ENCODE results near the gene TBCCD1. TPM values are rescaled to one million over a fixed set of nuclear protein-coding genes. Genes with fewer than 3 reads are reported as not detected.

TBCCD1 gene
- total RNA-seq, 2 experiments from 2014 or later: 7.6 to 8.1 TPM

DNA sequence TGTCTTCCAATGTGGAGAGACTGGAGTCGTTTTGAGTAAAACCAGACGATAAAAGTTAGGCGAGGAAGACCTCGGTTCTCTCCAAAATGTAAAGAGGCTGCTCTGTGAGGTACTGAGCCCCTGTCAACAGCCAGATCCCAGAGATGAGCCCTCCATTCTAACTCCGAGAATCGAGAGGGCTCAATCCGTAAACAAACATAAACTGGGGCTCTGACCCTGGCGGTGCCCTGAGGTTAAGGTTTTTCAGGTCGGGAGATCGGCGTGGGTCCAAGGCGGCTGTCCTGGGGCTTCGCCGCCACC lies 417 bp downstream of the TBCCD1 start:
- intact Hi-C loops (cut with DNase I, micrococcal nuclease): loop anchor here in 1 of 2 experiments (2.0 kb wide), 1 partner anchor 50 kb away; no protein-coding TSS in a partner anchor
- no peaks in the 10 kb centered on the region for H3K9me3 ChIP-seq (ENCODE audit: control insufficient read depth in 1 of 2, insufficient read depth in 1 of 2, low read length in 2 of 2)
- Mint-ChIP-seq H3K9me3 (no peaks in the 10 kb centered on the region), H3K27ac (peak overlapping the region; percentile 90), H3K36me3 (ENCODE audit: low read depth) (peaks cover 43% of the 10 kb centered on the region), H3K27me3 (no peaks in the 10 kb centered on the region), H3K4me3 (peak overlapping the region; percentile 92), H3K4me1 (ENCODE audit: low read depth) (peaks cover 80% of the 10 kb centered on the region)
- no peaks in the 10 kb centered on the region for H3K27me3 ChIP-seq (ENCODE audit: control insufficient read depth in 1 of 2, insufficient read depth in 2 of 2, low read length in 2 of 2)
- POLR2A ChIA-PET: interaction anchor here (1.0 to 1.8 kb wide), 6 partner anchors 9 to 637 kb away, joined by 3 to 16 read pairs (median 4); partner anchors contain the start of gene TRA2B
- H3K27ac ChIP-seq (ENCODE audit: low read depth in 1 of 2, low read length in 2 of 2): peak overlapping the region; percentile 77 to 79
- H3K4me1 ChIP-seq (ENCODE audit: insufficient read depth, low read length): peaks cover 40% of the 10 kb centered on the region
- CTCF ChIA-PET: interaction anchor here (1.0 to 1.3 kb wide), 3 partner anchors 26 to 623 kb away, joined by 3 to 6 read pairs (median 4); no protein-coding TSS in a partner anchor
- peaks cover 10% of the 10 kb centered on the region for H3K36me3 ChIP-seq (ENCODE audit: insufficient read depth, low read length)
- DNase-seq: peak in 1 of 14 experiments; percentile 10
- peak overlapping the region; percentile 76 for H3K4me3 ChIP-seq (ENCODE audit: low read length)
- ATAC-seq (ENCODE audit: poor library complexity): no peak
- TF ChIP-seq, protein P1, sequence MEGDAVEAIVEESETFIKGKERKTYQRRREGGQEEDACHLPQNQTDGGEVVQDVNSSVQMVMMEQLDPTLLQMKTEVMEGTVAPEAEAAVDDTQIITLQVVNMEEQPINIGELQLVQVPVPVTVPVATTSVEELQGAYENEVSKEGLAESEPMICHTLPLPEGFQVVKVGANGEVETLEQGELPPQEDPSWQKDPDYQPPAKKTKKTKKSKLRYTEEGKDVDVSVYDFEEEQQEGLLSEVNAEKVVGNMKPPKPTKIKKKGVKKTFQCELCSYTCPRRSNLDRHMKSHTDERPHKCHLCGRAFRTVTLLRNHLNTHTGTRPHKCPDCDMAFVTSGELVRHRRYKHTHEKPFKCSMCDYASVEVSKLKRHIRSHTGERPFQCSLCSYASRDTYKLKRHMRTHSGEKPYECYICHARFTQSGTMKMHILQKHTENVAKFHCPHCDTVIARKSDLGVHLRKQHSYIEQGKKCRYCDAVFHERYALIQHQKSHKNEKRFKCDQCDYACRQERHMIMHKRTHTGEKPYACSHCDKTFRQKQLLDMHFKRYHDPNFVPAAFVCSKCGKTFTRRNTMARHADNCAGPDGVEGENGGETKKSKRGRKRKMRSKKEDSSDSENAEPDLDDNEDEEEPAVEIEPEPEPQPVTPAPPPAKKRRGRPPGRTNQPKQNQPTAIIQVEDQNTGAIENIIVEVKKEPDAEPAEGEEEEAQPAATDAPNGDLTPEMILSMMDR (IDR thresholded peaks at IDR 0.05): no peak

DNA sequence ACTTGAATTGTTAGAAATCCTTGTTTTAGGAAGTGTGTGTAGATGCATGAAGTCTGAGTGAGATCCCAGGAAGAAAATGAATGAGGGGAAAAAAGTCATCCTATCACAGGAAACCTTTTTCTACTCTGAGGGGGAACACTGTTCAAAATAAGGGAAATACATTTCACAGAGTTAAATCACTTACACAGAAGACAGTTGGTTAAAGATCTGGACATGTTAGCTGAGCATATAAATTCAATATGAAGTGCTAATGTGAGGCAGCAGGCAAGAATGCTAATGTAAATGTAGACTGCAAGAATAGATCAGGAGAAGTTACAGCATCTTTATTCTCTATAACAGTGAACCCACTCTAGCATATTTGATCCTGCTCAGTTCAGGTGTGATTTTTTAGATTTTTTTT lies 2.6 kb downstream of the TBCCD1 start:
- Histone ChIP-seq H3K9me3 (ENCODE audit: control insufficient read depth in 1 of 2, insufficient read depth in 1 of 2, low read length in 2 of 2) (no peaks in the 10 kb centered on the region), H3K27ac (ENCODE audit: low read depth in 1 of 2, low read length in 2 of 2) (no peak overlapping the region), H3K4me3 (ENCODE audit: low read length) (no peak overlapping the region), H3K36me3 (ENCODE audit: insufficient read depth, low read length) (peaks cover 12% of the 10 kb centered on the region), H3K27me3 (ENCODE audit: control insufficient read depth in 1 of 2, insufficient read depth in 2 of 2, low read length in 2 of 2) (no peaks in the 10 kb centered on the region), H3K4me1 (ENCODE audit: insufficient read depth, low read length) (peaks cover 28% of the 10 kb centered on the region)
- peak overlapping the region; percentile 67 for H3K4me3 Mint-ChIP-seq
- POLR2A ChIA-PET: no interaction called here
- TF ChIP-seq, protein P1 (IDR thresholded peaks at IDR 0.05): no peak
- no peaks in the 10 kb centered on the region for H3K9me3 Mint-ChIP-seq
- intact Hi-C loops (cut with DNase I, micrococcal nuclease): no loop called here
- H3K27ac Mint-ChIP-seq: peak overlapping the region; percentile 22
- peaks cover 28% of the 10 kb centered on the region for H3K36me3 Mint-ChIP-seq (ENCODE audit: low read depth)
- CTCF ChIA-PET: interaction anchor here (1.6 to 2.7 kb wide), 2 partner anchors 52 to 621 kb away, joined by 4 to 6 read pairs; no protein-coding TSS in a partner anchor
- no peak for DNase-seq
- no peaks in the 10 kb centered on the region for H3K27me3 Mint-ChIP-seq
- no peak for ATAC-seq (ENCODE audit: poor library complexity)
- peaks cover 76% of the 10 kb centered on the region for H3K4me1 Mint-ChIP-seq (ENCODE audit: low read depth)

DNA sequence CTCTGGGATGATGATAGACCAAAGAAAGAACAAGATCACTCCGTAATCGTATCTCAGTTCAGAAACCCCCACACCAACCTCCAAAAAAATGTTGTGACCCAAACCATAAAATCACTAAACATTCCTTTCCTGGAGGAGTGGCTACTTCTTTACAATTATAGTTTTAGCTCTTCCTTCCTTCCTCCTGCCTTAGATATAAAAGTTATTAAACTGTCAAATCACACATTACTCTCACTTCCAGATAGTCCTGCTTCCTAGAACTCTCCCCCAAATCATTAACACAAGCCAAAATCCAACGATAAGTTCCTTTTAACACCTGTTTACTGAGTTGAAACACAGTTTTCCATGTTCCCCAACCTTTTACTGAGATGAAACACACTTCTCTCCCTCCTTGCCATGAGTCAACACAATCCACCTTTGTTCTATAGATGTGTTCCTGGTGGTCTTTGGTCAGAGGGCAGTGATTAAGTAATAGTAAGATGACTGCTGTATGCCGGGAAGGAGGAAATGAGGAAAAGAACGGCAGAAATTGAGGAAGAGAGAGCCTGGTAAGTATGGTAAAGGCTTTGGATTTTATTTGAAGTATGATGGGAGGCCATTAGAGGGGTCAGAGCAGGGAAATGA lies 14.6 kb downstream of the TBCCD1 start:
- intact Hi-C loops (cut with DNase I, micrococcal nuclease): no loop called here
- no peak overlapping the region for H3K4me3 Mint-ChIP-seq
- H3K27me3 Mint-ChIP-seq: no peaks in the 10 kb centered on the region
- ATAC-seq (ENCODE audit: poor library complexity) (no peak), DNase-seq (no peak)
- no peak overlapping the region for H3K4me3 ChIP-seq (ENCODE audit: low read length)
- H3K9me3 Mint-ChIP-seq: no peaks in the 10 kb centered on the region
- no peaks in the 10 kb centered on the region for H3K4me1 ChIP-seq (ENCODE audit: insufficient read depth, low read length)
- no peak overlapping the region for H3K27ac Mint-ChIP-seq
- H3K36me3 ChIP-seq (ENCODE audit: insufficient read depth, low read length): peaks cover 63% of the 10 kb centered on the region
- no peaks in the 10 kb centered on the region for H3K27me3 ChIP-seq (ENCODE audit: control insufficient read depth in 1 of 2, insufficient read depth in 2 of 2, low read length in 2 of 2)
- no peaks in the 10 kb centered on the region for H3K9me3 ChIP-seq (ENCODE audit: control insufficient read depth in 1 of 2, insufficient read depth in 1 of 2, low read length in 2 of 2)
- ChIA-PET POLR2A (interaction anchor here (1.0 kb wide), 1 partner anchor 15 kb away, joined by 3 read pairs; the partner anchor contains the start of gene TBCCD1), CTCF (interaction anchor here (0.6 to 1.6 kb wide), 3 partner anchors 65 to 609 kb away, joined by 3 to 4 read pairs (median 4); no protein-coding TSS in a partner anchor)
- TF ChIP-seq, protein P1 (IDR thresholded peaks at IDR 0.05): no peak
- no peak overlapping the region for H3K27ac ChIP-seq (ENCODE audit: low read depth in 1 of 2, low read length in 2 of 2)
- peaks cover 82% of the 10 kb centered on the region for H3K36me3 Mint-ChIP-seq (ENCODE audit: low read depth)
- H3K4me1 Mint-ChIP-seq (ENCODE audit: low read depth): no peaks in the 10 kb centered on the region
